ENCODE measurements around the gene C1orf167.

Gene C1orf167

GRCh38 chr1:11761988-11762406, at the start of gene C1orf167:
C1orf167 (plus strand) TSS chr1:11762193; CDS start chr1:11764401, 2,208 bp downstream.
- DNase-seq (ENCODE audit: insufficient read length, low spot score) (no peak), FAIRE-seq (no peak)
- TF ChIP-seq, protein P1, sequence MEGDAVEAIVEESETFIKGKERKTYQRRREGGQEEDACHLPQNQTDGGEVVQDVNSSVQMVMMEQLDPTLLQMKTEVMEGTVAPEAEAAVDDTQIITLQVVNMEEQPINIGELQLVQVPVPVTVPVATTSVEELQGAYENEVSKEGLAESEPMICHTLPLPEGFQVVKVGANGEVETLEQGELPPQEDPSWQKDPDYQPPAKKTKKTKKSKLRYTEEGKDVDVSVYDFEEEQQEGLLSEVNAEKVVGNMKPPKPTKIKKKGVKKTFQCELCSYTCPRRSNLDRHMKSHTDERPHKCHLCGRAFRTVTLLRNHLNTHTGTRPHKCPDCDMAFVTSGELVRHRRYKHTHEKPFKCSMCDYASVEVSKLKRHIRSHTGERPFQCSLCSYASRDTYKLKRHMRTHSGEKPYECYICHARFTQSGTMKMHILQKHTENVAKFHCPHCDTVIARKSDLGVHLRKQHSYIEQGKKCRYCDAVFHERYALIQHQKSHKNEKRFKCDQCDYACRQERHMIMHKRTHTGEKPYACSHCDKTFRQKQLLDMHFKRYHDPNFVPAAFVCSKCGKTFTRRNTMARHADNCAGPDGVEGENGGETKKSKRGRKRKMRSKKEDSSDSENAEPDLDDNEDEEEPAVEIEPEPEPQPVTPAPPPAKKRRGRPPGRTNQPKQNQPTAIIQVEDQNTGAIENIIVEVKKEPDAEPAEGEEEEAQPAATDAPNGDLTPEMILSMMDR (IDR thresholded peaks at IDR 0.05; ENCODE audit: insufficient read depth, missing control alignments) = no peak

DNA sequence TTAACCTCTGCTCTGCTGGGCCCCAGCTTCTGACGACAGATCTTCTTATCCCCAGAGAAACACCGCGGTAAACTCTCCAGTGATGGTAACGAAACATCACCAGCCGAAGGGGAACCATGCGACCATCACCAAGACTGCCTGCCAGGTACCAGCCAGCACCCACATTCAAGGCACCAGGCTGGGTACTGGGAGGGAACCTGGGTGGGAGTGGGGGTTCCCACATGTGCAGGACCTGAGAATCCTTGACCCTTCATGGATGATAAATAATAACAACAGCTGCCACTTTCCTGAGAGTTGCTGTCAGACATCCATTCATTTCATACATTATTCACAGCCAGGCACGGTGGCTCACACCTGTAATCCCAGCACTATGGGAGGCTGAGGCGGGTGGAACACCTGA, 49.7 kb upstream of the C1orf167 start:
- FAIRE-seq = no peak
- TF ChIP-seq, protein P1 (IDR thresholded peaks at IDR 0.05; ENCODE audit: insufficient read depth, missing control alignments) = no peak
- DNase-seq (ENCODE audit: insufficient read length, low spot score) = no peak

DNA sequence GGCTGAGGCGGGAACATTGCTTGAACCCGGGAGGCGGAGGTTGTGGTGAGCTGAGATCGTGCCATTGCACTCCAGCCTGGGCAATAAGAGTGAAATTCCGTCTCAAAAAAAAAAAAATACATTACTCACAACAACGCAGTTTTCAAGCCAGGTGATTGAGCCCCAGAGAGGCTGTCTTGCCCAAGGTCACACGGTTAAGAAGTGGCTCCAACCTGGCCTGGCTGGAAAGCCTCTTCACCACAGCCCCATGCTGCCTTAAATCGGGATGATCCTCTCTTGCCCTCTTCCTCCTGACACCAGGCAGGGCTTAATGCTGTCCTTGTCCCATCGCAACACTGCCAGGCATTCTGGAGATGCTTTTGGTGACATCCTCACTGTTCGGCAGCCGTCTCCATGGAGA, 48.9 kb upstream of the C1orf167 start:
- TF ChIP-seq, protein P1 (IDR thresholded peaks at IDR 0.05; ENCODE audit: insufficient read depth, missing control alignments) = no peak
- FAIRE-seq = no peak
- DNase-seq (ENCODE audit: insufficient read length, low spot score) = no peak

DNA sequence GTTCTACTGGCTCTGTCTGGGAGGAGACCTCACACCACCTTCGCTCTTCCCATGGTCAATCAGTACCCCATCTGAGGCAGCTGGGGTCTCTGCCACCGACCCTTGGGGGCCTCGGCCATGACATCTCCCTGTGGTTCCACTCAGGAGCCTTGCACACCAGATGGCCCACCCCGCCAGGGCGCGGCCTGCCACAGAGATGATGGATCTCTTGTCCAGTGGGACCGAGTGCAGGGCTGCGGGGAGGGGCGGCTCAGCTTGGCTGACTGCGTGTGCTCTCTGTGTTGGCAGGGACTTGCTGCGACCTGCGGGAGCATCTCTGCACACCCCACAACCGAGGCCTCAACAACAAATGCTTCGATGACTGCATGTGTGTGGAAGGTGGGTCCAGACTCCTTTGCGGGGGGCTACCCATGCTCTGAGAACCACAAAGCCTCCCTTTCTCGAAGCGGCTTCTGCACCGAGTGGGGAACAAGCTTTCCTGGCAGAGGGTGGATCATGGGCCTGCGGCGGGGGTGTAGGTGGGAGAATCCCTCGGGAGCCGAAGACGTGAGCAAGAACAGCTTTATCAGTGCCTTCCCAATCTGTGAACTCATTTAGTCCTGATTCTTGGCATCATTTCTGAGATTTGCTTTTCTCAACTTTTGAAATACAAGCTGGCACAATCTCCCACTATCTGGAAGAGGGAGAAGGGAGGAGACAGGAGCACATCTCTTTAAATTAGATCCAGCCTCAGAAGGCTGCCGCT, 47.0 kb upstream of the C1orf167 start:
- no peak for FAIRE-seq
- TF ChIP-seq, protein P1 (IDR thresholded peaks at IDR 0.05; ENCODE audit: insufficient read depth, missing control alignments) = no peak

DNA sequence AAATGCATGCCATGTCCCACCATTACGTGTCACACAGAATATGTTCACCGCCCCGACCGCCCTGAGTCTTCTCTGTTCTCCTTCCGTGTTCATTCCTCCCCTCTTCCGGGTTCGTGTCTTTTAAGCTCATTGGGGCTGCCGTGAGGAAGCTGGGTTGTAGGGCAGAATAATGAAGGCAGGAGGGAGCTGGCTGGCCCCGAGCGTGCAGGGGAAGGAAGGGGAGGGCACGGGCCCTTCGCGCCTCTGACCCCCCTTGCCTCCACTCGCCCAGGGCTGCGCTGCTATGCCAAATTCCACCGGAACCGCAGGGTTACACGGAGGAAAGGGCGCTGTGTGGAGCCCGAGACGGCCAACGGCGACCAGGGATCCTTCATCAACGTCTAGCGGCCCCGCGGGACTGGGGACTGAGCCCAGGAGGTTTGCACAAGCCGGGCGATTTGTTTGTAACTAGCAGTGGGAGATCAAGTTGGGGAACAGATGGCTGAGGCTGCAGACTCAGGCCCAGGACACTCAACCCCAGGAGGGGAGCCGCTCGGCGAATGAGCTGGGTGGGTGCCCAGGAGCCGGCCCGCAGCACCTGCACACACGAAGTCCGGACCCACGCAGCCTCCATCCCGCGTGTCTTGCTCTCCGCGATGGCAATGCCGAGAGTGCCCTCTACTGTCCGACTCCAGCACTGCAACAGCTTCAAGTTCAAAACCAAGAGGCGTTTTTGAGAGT, 42.5 kb upstream of the C1orf167 start:
- peak; percentile 31 for DNase-seq (ENCODE audit: insufficient read length, low spot score)
- FAIRE-seq = no peak
- TF ChIP-seq, protein P1 (IDR thresholded peaks at IDR 0.05; ENCODE audit: insufficient read depth, missing control alignments) = peak; percentile 87

More for the DNA sequence above, 47.0 kb upstream of the C1orf167 start:
- DNase-seq (ENCODE audit: insufficient read length, low spot score) = no peak

GRCh38 chr1:11720033-11720376, 42.0 kb upstream of the C1orf167 start:
- no peak for FAIRE-seq
- TF ChIP-seq, protein P1 (IDR thresholded peaks at IDR 0.05; ENCODE audit: insufficient read depth, missing control alignments) = no peak

DNA sequence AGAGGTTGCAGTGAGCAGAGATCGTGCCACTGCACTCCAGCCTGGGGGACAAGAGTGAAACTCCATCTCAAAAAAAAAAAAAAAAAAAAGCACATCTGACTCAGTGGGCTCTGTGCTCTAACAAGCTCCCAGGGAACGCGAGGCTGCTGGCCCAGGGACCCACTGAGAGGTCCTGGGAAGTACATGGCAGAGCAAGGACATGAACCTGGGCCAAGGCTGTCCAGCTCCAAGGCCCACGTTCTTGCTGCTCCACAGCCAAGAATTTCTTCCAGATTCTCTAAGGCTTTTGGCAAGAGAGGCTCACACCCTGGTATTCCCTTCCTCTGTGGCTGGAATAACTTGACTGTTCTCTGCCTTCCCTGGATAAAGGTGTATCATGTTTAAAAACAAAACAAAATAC, 41.5 kb upstream of the C1orf167 start:
- no peak for DNase-seq (ENCODE audit: insufficient read length, low spot score)
- no peak for FAIRE-seq
- TF ChIP-seq, protein P1 (IDR thresholded peaks at IDR 0.05; ENCODE audit: insufficient read depth, missing control alignments) = no peak

More at GRCh38 chr1:11720033-11720376, 42.0 kb upstream of the C1orf167 start:
- DNase-seq (ENCODE audit: insufficient read length, low spot score) = no peak
